22Rv1 (cell line): ENCODE data around the gene STRN4.

Experiments used
- ZFX ChIP-seq: fragments of 450-650 bp; IDR thresholded peaks from 2 replicates; pipeline ENCODE4 v1.6.1; 2017; ENCODE audit warnings: antibody characterized with exemption, borderline replicate concordance
- TF ChIP-seq, protein P1 (sequence below): fragments of 450-650 bp; IDR thresholded peaks from 2 replicates; pipeline ENCODE4 v1.5.1; 2017; ENCODE audit warnings: mild to moderate bottlenecking

DNA sequence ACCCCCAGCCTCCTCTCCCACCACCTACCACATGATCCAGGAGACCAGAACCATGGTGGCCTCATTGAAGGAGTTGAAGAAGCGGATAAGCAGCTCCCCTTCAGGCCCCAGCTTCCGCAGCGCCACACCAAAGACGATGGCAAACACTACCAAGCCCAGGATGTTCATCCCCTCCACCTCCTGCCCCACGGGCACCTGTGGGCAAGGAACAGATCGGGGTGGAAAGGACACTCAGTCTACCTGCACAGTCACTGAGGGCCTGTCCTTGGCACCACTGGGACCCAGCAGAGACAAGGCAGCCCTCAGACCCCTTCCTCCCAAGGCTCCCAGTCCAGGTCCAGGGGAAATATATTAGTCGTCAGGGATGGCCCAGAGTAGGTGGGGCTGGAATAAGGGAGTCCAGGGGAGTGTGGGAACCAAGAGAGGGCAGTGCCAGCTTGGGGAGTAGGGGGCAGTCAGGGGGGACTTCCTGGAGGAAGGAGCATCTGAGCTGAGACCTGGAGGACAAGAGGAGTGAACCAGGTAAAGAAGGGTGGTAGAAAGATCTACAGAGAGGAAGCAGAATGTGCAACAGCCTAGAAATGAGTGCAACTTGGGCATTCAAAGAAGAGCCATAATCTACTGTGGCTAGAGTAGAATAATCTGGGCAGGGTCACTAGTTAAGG lies 36.2 kb upstream of the STRN4 start:
- TF ChIP-seq, protein P1, sequence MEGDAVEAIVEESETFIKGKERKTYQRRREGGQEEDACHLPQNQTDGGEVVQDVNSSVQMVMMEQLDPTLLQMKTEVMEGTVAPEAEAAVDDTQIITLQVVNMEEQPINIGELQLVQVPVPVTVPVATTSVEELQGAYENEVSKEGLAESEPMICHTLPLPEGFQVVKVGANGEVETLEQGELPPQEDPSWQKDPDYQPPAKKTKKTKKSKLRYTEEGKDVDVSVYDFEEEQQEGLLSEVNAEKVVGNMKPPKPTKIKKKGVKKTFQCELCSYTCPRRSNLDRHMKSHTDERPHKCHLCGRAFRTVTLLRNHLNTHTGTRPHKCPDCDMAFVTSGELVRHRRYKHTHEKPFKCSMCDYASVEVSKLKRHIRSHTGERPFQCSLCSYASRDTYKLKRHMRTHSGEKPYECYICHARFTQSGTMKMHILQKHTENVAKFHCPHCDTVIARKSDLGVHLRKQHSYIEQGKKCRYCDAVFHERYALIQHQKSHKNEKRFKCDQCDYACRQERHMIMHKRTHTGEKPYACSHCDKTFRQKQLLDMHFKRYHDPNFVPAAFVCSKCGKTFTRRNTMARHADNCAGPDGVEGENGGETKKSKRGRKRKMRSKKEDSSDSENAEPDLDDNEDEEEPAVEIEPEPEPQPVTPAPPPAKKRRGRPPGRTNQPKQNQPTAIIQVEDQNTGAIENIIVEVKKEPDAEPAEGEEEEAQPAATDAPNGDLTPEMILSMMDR = no peak
- TF ChIP-seq ZFX = no peak
